GM21576 (cell line): ENCODE results near the gene MIA3.
"Not testable (repeated sequence)": the region's sequence is repeated elsewhere in the genome, so short reads cannot be mapped to it uniquely, and the experiment has no call there.

Experiments
- ATAC-seq: cut with Tn5 transposase; IDR thresholded peaks from one replicate; pipeline ENCODE4 v1.9.1; 2021; ENCODE audit warnings: mild to moderate bottlenecking, moderate library complexity; ENCODE audit not compliant: unreplicated experiment

The MIA3 gene

GRCh38 chr1:222618001-222618879, at the start of gene MIA3:
TSS of gene MIA3 (plus strand) at chr1:222618097. CDS start at chr1:222618111, 14 bp downstream.
- ATAC-seq, result peak; percentile 59

GRCh38 chr1:222570837-222571236, 47.1 kb upstream of the MIA3 start:
- ATAC-seq, result no peak

DNA sequence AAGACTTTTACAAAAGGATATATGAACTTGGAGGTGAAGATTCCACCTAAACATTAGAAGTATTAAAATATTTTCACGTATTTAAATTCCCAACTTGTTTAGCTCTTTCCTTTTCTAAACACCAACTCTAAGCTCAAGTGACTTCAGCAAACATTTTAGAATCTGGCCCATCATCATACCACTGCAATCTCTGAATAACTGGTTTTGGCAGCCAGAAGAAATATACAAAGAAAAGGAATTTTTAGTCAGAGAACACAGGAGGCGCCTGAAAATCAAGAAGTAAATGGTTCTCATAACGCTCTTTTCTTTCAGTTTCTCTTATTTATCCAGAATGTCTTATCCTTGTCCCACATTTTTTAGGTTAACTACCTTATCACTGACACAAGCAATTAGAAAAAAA, 38.6 kb upstream of the MIA3 start:
- ATAC-seq, result no peak

GRCh38 chr1:222582099-222582774, 35.7 kb upstream of the MIA3 start:
- ATAC-seq, result no peak

DNA sequence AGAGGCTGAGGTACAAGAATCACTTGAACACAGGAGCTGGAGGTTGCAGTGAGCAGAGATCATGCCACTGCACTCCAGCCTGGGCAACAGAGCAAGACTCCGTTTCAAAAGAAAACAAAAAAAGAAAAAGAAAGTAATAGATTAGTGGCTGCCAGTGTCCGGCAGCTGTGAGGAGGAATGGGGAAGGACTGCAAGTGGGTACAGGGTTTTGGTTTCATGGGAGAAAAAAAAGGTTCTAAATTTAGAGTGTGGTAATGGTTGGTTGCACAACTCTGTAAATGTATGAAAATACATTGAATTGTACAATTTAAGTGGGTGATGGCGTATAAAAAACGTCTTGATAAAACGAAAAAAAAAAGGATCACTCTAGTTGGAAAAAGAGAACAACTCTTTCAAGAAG, 34.8 kb upstream of the MIA3 start:
- peak; percentile 88 for ATAC-seq

DNA sequence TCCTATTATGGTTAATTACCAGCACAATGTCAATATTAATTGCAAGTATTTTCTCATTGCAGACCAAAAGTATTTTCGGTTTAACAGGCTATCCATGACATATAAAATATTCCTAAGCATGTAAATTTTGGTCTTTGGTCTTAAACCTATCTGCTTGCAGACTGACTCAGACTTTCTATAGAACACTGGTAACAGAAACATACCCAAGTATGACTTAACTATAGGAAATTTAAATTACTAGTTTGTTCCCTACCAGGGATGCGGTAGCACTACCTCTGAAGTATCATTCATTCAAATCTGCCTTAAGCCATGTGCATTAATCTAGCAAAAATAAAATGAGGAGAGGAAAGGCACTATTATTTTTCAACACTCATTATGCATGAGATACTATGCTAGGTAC, 31.1 kb upstream of the MIA3 start:
- ATAC-seq, result no peak

- no peak for ATAC-seq
These were observed 29.8 kb upstream of the MIA3 start for GRCh38 chr1:222588135-222588534.

GRCh38 chr1:222589462-222590302, 28.2 kb upstream of the MIA3 start, which contains the start of gene TAF1A:
TSS of gene TAF1A (minus strand) at chr1:222589933.
- ATAC-seq, result peak; percentile 99

DNA sequence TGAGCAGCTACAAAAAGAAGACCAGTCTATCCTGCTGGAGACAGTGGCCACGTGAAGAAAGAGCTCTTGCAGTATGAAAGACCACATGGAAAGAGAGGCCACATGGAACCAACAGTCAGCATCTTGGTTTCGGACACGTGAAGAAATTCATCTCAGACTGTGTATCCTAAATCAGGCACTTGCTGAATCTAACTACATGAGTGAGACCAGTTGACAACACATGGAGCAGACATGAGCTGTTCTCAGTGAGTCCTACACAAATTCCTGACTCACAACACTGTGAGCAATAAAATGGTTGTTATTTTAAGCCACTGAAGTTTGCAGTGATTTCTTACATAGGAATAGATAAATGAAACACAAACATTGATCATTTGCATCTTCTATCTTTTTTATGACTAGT, 25.7 kb upstream of the MIA3 start:
- no peak for ATAC-seq

- no peak for ATAC-seq
These were observed 23.1 kb upstream of the MIA3 start for GRCh38 chr1:222594789-222595188.

- ATAC-seq, result no peak
These were observed 21.2 kb upstream of the MIA3 start for GRCh38 chr1:222596696-222597095.

DNA sequence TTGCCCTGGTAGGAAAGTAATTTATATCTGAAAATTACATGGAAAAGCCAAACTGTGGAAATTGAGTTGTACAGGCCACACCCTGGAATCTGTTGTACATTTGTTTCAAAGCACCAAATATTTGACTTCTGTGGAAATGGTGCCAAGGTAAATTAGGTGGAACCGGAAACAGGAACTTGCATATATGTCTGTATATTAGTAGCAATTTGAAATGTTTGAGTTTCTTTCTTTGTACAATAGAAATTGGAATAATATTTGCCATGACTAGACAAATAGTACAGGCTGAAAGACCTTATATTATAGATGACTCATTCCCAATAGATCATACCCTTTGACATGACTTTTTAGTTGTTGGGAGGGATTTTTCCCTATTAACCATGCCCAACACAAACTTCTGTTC, 17.6 kb upstream of the MIA3 start:
- ATAC-seq, result no peak

- ATAC-seq, result no peak
These were observed 16.6 kb upstream of the MIA3 start for GRCh38 chr1:222601257-222601656.

- ATAC-seq, result no peak
These were observed 11.1 kb upstream of the MIA3 start for GRCh38 chr1:222606757-222607156.

DNA sequence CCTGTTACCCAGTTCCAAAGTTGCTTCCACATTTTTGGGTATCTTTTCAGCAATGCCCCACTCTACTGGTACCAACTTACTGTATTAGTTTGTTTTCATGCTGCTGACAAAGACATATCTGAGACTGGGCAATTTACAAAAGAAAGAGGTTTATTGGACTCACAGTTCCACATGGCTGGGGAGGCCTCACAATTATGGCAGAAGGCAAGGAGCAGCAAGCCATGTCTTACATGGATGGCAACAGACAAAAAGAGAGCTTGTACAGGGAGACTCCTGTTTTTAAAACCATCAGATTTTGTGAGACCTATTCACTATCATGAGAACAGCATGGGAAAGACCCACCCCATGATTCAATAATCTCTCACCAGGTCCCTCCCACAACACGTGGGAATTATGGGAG, 8.8 kb upstream of the MIA3 start:
- not testable (repeated sequence) for ATAC-seq

DNA sequence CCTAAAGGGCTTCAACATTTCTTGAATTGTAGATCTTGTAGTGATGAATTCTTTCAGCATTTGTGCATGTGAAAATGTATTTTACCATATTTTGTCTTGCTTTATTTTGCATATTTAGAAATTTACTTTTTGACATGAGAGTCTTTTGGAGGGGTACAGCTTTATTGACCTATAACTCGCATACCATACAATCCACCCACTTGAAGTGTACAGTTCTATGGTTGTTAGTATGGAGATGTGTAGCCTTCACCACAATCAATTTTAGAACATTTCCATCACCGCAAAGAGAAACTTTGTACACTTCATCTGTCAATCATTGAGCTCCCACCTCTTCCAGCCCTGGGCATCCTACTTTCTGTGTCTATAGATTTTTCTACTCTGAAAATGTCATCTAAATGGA, 7.2 kb upstream of the MIA3 start:
- ATAC-seq, result no peak

GRCh38 chr1:222613627-222614026, 4.3 kb upstream of the MIA3 start:
- no peak for ATAC-seq

DNA sequence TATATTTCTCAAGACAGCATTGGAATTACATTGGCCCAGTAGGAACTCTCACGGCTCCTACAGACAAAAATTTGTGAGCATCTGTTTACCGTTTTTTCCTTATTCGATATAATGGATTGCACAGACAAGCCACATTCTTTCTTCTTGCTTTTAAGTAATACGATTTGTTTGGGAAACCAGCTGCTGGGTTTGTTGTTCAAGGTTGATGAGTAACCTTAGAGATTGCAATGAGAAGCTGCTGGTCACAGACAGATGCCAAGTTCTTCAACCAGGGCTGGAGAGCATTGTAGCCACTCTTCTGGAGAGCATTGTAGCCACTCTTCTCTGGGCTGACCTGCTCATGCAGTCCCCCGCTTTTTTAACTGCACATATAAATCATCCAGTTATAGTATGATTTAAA, 1.4 kb upstream of the MIA3 start:
- ATAC-seq, result no peak

GRCh38 chr1:222617367-222617951, 438 bp upstream of the MIA3 start:
- ATAC-seq, result peak; percentile 80

DNA sequence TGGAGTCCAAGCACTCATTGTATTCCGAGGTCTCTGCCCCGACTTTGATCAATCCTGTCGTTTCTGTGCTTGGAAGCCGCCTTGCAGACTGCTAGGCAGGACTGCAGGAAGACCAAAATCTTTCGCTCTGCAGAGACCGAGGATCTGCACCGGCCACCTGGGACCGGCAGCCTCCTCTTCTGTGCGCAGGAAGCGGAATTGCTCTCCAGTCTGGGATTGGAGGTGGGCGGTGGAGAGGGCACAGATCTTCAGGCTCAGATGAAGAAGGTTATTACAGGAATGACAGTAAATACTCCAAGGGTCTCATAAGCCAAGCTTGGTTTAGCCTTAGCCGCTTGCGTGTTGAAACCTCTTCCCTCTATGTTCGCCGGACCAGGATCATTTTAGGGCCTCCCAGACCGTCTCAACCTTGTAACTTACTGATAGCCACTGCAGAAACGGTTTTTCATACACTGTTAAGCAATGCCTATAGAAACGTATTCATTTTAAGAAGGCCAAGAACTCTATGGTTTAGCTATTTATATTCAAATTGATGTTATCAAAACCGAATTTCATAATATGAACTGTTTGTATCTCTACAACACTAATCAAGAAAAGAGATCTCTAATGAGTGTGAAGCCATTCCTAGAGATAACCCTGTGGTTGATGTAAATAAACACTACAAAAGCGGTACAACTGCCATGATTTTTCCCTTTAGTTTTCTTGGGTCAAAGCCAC, 1.1 kb downstream of the MIA3 start:
- no peak for ATAC-seq
